CD4-positive, alpha-beta T cell (primary cell): ENCODE results near the gene COLQ. TPM values are rescaled to one million over a fixed set of nuclear protein-coding genes. Genes with fewer than 3 reads are reported as not detected.

Source experiments
- ATAC-seq: fragments of 200-7000 bp; cut with Tn5 transposase; one replicate; pipeline ENCODE4 v1.10.0; 2022; ENCODE audit warnings: mild to moderate bottlenecking; ENCODE audit not compliant: poor library complexity
- CTCF ChIA-PET: fragments of 350-600 bp; sonication (Branson Sonifier 250); formaldehyde crosslinking; loops from one replicate; lab custom pipeline; 2021; ENCODE audit warnings: antibody characterized with exemption, inconsistent platforms; lab: Charles Lee
- POLR2A ChIA-PET: fragments of 350-600 bp; sonication (Branson Sonifier 250); formaldehyde crosslinking; loops from one replicate; lab custom pipeline; 2021; ENCODE audit warnings: antibody characterized with exemption, inconsistent platforms; lab: Charles Lee
- DNase-seq, 14 experiments: peaks; one replicate each; pipeline ENCODE4 v3.0.0-alpha.2; 2013 to 2020; ENCODE audit warnings: mixed read lengths in 2 of 14
- H3K27ac ChIP-seq, 2 donors: one replicate each; pipeline versions ENCODE4 v1.5.1 to v1.7.0; 2013; ENCODE audit warnings: low read length in 2 of 2, low read depth in 1 of 2, mild to moderate bottlenecking in 1 of 2
- H3K27me3 ChIP-seq, 2 experiments: 1 replicate in 1 of 2; 2 replicates in 1 of 2; pipeline versions ENCODE4 v1.6.1 to v1.7.0; 2013; ENCODE audit warnings: low read length in 2 of 2, control low read depth in 1 of 2, mild to moderate bottlenecking in 1 of 2, moderate library complexity in 1 of 2; ENCODE audit not compliant: insufficient read depth in 2 of 2, control insufficient read depth in 1 of 2
- H3K36me3 ChIP-seq: one replicate; pipeline ENCODE4 v1.6.1; 2013; ENCODE audit warnings: low read length, control low read depth; ENCODE audit not compliant: insufficient read depth
- H3K4me1 ChIP-seq: one replicate; pipeline ENCODE4 v1.6.1; 2013; ENCODE audit warnings: low read length, control low read depth; ENCODE audit not compliant: insufficient read depth
- H3K4me3 ChIP-seq: one replicate; pipeline ENCODE4 v1.5.1; 2013; ENCODE audit warnings: mild to moderate bottlenecking, low read length, moderate library complexity
- H3K9me3 ChIP-seq, 2 experiments: 1 replicate in 1 of 2; 2 replicates in 1 of 2; pipeline versions ENCODE4 v1.6.1 to v1.7.0; 2013; ENCODE audit warnings: low read length in 2 of 2, mild to moderate bottlenecking in 2 of 2, control low read depth in 1 of 2, moderate library complexity in 1 of 2; ENCODE audit not compliant: control insufficient read depth in 1 of 2, insufficient read depth in 1 of 2
- H3K27ac Mint-ChIP-seq: one replicate; pipeline ENCODE4 v1.8.0; 2020; ENCODE audit warnings: mixed read lengths
- H3K27me3 Mint-ChIP-seq: one replicate; pipeline ENCODE4 v1.8.0; 2021; ENCODE audit warnings: mixed read lengths
- H3K36me3 Mint-ChIP-seq: one replicate; pipeline ENCODE4 v1.8.0; 2021; ENCODE audit warnings: low read depth, mixed read lengths
- H3K4me1 Mint-ChIP-seq: one replicate; pipeline ENCODE4 v1.8.0; 2021; ENCODE audit warnings: low read depth, mixed read lengths
- H3K4me3 Mint-ChIP-seq: one replicate; pipeline ENCODE4 v1.8.0; 2020; ENCODE audit warnings: mild to moderate bottlenecking, mixed read lengths
- H3K9me3 Mint-ChIP-seq: one replicate; pipeline ENCODE4 v1.8.0; 2020; ENCODE audit warnings: mixed read lengths
- intact Hi-C, 2 experiments: fragments of 100-400 bp; cut with DNase I in 1 of 2; cut with micrococcal nuclease in 1 of 2; formaldehyde crosslinking; loops; one replicate each; pipeline versions ENCODE4 v1.15.1 to v1.9.0; 2023 to 2025; cut with DNase I, micrococcal nuclease
- total RNA-seq, 174 experiments: library from RNA in 2 of 174; stranded (reverse) in 2 of 174; gene quantifications; one replicate each; pipeline ENCODE4 v1.2.3 and lab custom pipeline; 2021 to 2026
- TF ChIP-seq, protein P1 (sequence below): fragments of 200-600 bp; IDR thresholded peaks from one replicate; pipeline ENCODE4 v1.8.0; 2022; ENCODE audit warnings: antibody characterized with exemption, mild to moderate bottlenecking

The COLQ gene
- total RNA-seq, 2 experiments from 2014 or later: 3.5 to 3.7 TPM

DNA sequence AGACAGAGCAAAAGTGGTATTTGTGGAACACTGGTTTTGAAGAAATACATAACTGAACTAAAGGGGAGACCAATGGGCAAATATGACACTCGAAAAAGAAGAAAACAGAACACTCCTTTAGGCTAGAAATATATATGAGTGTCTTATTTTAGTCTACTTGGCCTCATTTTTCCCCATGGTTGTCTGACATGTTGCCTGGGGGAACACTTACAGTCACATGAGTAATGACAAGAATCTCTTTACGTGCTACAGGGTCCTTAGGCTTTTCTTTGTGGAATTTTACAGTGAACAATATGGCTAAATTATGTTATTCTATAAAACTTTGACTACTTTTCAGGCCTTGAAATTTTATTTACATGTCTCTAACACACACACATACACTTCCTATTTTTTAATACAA is 111.7 kb downstream of the COLQ start:
- Mint-ChIP-seq H3K36me3 (peaks cover 56% of the 10 kb centered on the region), H3K27me3 (no peaks in the 10 kb centered on the region), H3K9me3 (no peaks in the 10 kb centered on the region), H3K27ac (no peak overlapping the region), H3K4me3 (no peak overlapping the region), H3K4me1 (no peaks in the 10 kb centered on the region)
- no peak for DNase-seq
- Histone ChIP-seq H3K27me3 (no peaks in the 10 kb centered on the region), H3K4me1 (no peaks in the 10 kb centered on the region), H3K9me3 (no peaks in the 10 kb centered on the region), H3K4me3 (no peak overlapping the region), H3K27ac (no peak overlapping the region), H3K36me3 (peaks cover 41% of the 10 kb centered on the region)
- CTCF ChIA-PET: no interaction called here
- TF ChIP-seq, protein P1, sequence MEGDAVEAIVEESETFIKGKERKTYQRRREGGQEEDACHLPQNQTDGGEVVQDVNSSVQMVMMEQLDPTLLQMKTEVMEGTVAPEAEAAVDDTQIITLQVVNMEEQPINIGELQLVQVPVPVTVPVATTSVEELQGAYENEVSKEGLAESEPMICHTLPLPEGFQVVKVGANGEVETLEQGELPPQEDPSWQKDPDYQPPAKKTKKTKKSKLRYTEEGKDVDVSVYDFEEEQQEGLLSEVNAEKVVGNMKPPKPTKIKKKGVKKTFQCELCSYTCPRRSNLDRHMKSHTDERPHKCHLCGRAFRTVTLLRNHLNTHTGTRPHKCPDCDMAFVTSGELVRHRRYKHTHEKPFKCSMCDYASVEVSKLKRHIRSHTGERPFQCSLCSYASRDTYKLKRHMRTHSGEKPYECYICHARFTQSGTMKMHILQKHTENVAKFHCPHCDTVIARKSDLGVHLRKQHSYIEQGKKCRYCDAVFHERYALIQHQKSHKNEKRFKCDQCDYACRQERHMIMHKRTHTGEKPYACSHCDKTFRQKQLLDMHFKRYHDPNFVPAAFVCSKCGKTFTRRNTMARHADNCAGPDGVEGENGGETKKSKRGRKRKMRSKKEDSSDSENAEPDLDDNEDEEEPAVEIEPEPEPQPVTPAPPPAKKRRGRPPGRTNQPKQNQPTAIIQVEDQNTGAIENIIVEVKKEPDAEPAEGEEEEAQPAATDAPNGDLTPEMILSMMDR: no peak
- POLR2A ChIA-PET: no interaction called here
- intact Hi-C loops: loop anchor here (5.0 kb wide), 2 partner anchors 297 to 302 kb away; no protein-coding TSS in a partner anchor
- ATAC-seq: no peak

DNA sequence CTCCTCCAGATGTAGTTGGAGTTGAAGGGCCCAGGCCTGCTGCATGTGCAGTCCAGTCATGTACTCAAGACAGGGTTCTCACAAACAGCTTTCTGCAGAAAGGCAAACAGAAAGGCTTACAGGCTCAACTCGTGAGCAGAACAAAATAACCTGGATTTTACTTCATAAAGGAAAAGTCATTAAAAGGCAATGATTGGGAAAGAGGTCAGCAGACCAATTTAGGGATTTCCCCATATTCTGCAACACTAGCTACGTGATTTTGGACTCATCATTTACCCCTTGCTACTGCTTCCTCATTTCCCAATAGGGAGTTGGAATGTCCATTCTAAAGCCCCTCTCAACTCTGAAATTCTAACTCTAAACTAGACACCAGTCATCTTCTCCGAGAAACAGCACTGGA is 112.3 kb downstream of the COLQ start:
- H3K27ac Mint-ChIP-seq: no peak overlapping the region
- no peak overlapping the region for H3K4me3 Mint-ChIP-seq
- peaks cover 51% of the 10 kb centered on the region for H3K36me3 Mint-ChIP-seq
- DNase-seq (peak in 2 of 14 experiments; percentile 53 to 61), ATAC-seq (no peak)
- no peaks in the 10 kb centered on the region for H3K27me3 Mint-ChIP-seq
- POLR2A ChIA-PET: interaction anchor here (0.8 kb wide), 1 partner anchor 254 kb away, joined by 3 read pairs; no protein-coding TSS in a partner anchor
- no peak overlapping the region for H3K4me3 ChIP-seq
- H3K4me1 ChIP-seq: no peaks in the 10 kb centered on the region
- intact Hi-C loops: loop anchor here (5.0 kb wide), 2 partner anchors 297 to 302 kb away; no protein-coding TSS in a partner anchor
- no peaks in the 10 kb centered on the region for H3K4me1 Mint-ChIP-seq
- no peak overlapping the region for H3K27ac ChIP-seq
- no peaks in the 10 kb centered on the region for H3K27me3 ChIP-seq
- no peaks in the 10 kb centered on the region for H3K9me3 ChIP-seq
- no peaks in the 10 kb centered on the region for H3K9me3 Mint-ChIP-seq
- TF ChIP-seq, protein P1: no peak
- peaks cover 37% of the 10 kb centered on the region for H3K36me3 ChIP-seq
- CTCF ChIA-PET: interaction anchor here (2.0 kb wide), 1 partner anchor 207 kb away, joined by 8 read pairs; no protein-coding TSS in a partner anchor

DNA sequence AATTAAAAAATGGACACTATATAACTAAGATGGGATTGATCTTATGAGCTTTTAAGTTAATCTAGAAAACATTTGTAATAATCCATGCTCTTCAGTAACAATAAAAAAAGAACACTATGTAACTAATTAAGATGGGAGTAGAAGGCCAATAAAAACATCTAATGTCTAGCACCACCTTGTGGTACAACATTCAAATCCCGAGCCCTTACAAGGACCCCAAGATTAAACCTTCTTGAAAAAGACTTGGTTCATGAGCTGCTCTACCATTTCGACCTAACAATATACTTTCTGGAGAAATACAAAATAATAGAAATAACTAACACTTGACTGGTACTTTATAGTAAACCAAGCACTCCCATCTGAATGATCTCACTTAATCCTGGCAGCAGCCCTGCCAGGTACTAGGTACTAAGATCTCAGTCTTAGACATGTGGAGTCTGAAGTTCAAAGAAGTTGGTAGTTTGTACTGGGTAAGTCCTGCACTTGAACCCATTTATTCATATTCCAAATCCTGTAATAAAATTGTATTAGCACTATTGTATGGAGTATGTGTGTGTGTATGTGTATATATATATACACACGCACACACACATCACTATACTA is 116.0 kb downstream of the COLQ start:
- intact Hi-C loops: loop anchor here (1.0 to 5.0 kb wide), 4 partner anchors 137 to 298 kb away; no protein-coding TSS in a partner anchor
- H3K9me3 Mint-ChIP-seq: no peaks in the 10 kb centered on the region
- TF ChIP-seq, protein P1: peak; percentile 63
- H3K27me3 ChIP-seq: no peaks in the 10 kb centered on the region
- ATAC-seq (peak; percentile 82), DNase-seq (peak in 4 of 14 experiments; percentile 39 to 77 (median 72))
- no peak overlapping the region for H3K4me3 Mint-ChIP-seq
- H3K4me1 Mint-ChIP-seq: peaks cover 1% of the 10 kb centered on the region
- no peak overlapping the region for H3K27ac ChIP-seq
- POLR2A ChIA-PET: interaction anchor here (1.0 to 2.1 kb wide), 4 partner anchors 137 to 203 kb away, joined by 4 to 8 read pairs (median 6); partner anchors contain the start of gene CAPN7
- no peaks in the 10 kb centered on the region for H3K27me3 Mint-ChIP-seq
- CTCF ChIA-PET: interaction anchor here (0.7 to 3.2 kb wide), 19 partner anchors 20 to 297 kb away, joined by 3 to 31 read pairs (median 4); no protein-coding TSS in a partner anchor
- no peaks in the 10 kb centered on the region for H3K9me3 ChIP-seq
- H3K27ac Mint-ChIP-seq: no peak overlapping the region
- H3K4me1 ChIP-seq: peaks cover 7% of the 10 kb centered on the region
- peaks cover 9% of the 10 kb centered on the region for H3K36me3 ChIP-seq
- no peak overlapping the region for H3K4me3 ChIP-seq
- H3K36me3 Mint-ChIP-seq: peaks cover 23% of the 10 kb centered on the region
